ENCODE measurements around the gene NTNG1.

Gene NTNG1

DNA sequence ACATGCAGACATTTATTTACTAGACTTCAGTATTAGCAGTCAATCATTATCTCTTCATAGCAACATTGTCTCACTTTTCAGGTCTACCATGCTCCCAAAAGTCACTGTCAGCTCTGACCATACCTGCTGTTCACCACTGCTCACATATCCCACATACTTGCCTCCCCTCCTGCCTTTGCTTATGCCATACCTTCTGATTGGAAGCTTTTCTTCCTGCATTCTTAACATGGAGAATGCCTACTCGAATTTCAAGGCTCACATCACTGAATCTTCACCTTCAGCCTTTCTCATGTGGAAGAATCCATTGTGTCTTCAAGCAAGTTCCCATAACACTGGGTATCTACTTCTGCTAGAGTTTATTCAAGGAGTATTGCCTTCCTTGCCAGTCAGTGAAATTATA lies 135.4 kb downstream of the NTNG1 start:
- H3K4me3 ChIP-seq (replicated peaks; ENCODE audit: low read depth, low read length) = no peak overlapping the region
- TF ChIP-seq, protein P1, sequence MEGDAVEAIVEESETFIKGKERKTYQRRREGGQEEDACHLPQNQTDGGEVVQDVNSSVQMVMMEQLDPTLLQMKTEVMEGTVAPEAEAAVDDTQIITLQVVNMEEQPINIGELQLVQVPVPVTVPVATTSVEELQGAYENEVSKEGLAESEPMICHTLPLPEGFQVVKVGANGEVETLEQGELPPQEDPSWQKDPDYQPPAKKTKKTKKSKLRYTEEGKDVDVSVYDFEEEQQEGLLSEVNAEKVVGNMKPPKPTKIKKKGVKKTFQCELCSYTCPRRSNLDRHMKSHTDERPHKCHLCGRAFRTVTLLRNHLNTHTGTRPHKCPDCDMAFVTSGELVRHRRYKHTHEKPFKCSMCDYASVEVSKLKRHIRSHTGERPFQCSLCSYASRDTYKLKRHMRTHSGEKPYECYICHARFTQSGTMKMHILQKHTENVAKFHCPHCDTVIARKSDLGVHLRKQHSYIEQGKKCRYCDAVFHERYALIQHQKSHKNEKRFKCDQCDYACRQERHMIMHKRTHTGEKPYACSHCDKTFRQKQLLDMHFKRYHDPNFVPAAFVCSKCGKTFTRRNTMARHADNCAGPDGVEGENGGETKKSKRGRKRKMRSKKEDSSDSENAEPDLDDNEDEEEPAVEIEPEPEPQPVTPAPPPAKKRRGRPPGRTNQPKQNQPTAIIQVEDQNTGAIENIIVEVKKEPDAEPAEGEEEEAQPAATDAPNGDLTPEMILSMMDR (IDR thresholded peaks at IDR 0.05; ENCODE audit: low read depth, low read length, missing control alignments) = no peak
- no peak for DNase-seq (ENCODE audit: extremely low read depth, low read depth)

DNA sequence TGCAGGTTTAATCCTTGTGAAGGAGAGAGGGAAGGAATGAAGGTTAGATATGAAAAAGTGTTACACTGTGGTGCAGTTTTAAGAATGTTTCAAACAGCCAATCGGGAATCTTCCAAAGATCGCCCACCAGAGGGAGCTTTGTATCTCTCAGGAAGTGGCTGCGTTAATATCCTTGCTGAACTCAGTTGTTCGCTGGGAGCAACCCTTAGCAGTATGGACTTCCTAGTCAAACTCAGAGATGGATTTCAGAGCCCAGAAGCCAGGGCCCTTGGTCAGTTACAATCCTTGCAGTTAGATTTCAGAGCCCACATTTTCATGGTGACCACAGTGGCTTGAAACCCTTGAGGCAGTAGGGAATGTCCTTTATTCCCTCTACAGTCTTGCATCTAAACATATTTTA lies 136.2 kb downstream of the NTNG1 start:
- peak; percentile 10 for DNase-seq (ENCODE audit: extremely low read depth, low read depth)
- TF ChIP-seq, protein P1 (IDR thresholded peaks at IDR 0.05; ENCODE audit: low read depth, low read length, missing control alignments) = peak; percentile 54
- no peak overlapping the region for H3K4me3 ChIP-seq (replicated peaks; ENCODE audit: low read depth, low read length)

GRCh38 chr1:107286125-107286524 lies 145.3 kb downstream of the NTNG1 start:
- TF ChIP-seq, protein P1 (IDR thresholded peaks at IDR 0.05; ENCODE audit: low read depth, low read length, missing control alignments) = no peak
- no peak overlapping the region for H3K4me3 ChIP-seq (replicated peaks; ENCODE audit: low read depth, low read length)
- DNase-seq (ENCODE audit: extremely low read depth, low read depth) = no peak

GRCh38 chr1:107291987-107292386 lies 151.1 kb downstream of the NTNG1 start:
- TF ChIP-seq, protein P1 (IDR thresholded peaks at IDR 0.05; ENCODE audit: low read depth, low read length, missing control alignments) = no peak

GRCh38 chr1:107293901-107294613 lies 153.2 kb downstream of the NTNG1 start:
- no peak overlapping the region for H3K4me3 ChIP-seq (replicated peaks; ENCODE audit: low read depth, low read length)
- no peak for DNase-seq (ENCODE audit: extremely low read depth, low read depth)
- TF ChIP-seq, protein P1 (IDR thresholded peaks at IDR 0.05; ENCODE audit: low read depth, low read length, missing control alignments) = no peak

More at GRCh38 chr1:107291987-107292386, 151.1 kb downstream of the NTNG1 start:
- no peak overlapping the region for H3K4me3 ChIP-seq (replicated peaks; ENCODE audit: low read depth, low read length)
- DNase-seq (ENCODE audit: extremely low read depth, low read depth) = no peak

DNA sequence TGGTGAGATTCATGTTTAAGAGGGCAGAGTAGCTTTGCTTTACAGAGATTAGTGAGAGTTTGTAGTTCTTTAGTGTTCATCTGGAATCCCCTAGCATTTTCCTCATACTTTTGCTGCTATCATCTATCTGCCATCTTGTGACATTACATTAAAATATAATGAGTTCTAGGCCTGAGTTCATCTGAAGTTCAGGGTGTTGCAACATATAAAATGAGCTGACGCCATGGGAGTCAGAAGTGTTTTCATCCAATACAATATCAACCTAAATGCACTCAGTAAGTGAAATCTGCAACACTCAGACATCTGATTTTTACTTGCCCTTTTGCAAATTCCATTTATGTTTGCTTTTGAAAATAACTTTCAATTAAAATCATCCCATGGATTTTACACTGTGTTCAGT lies 153.8 kb downstream of the NTNG1 start:
- no peak for DNase-seq (ENCODE audit: extremely low read depth, low read depth)
- TF ChIP-seq, protein P1 (IDR thresholded peaks at IDR 0.05; ENCODE audit: low read depth, low read length, missing control alignments) = no peak
- H3K4me3 ChIP-seq (replicated peaks; ENCODE audit: low read depth, low read length) = no peak overlapping the region

DNA sequence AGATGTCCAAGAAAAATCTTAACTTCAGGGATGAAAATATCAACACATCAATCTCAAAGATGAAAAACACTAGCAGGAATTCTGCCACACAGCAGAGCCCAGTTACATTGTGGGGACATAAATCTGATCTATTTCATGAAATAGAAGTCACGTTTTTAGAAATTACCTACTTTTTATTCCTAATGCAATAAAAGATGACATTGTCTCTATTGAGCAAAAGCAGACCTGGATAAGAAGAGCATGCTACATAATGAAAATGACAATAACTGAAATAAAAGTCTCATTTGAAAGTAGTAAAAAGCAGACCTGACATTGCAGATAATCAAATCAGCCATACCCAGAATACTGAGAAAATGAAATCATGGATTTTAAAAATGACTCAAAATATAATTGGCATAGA lies 156.8 kb downstream of the NTNG1 start:
- no peak overlapping the region for H3K4me3 ChIP-seq (replicated peaks; ENCODE audit: low read depth, low read length)
- DNase-seq (ENCODE audit: extremely low read depth, low read depth) = no peak
- TF ChIP-seq, protein P1 (IDR thresholded peaks at IDR 0.05; ENCODE audit: low read depth, low read length, missing control alignments) = no peak
